Stimulated activated CD4-positive, alpha-beta T cell treated with anti-CD3 and anti-CD28 coated beads, Interleukin-15, amount 100 ng/mL, for 48 hours (primary cell): ENCODE results near the gene EPB41L3.
"Not testable (repeated sequence)": the region's sequence is repeated elsewhere in the genome, so short reads cannot be mapped to it uniquely, and the experiment has no call there.

ENCODE experiments used
- DNase-seq, 2 donors: peaks; one replicate each; pipeline ENCODE4 v3.0.0-alpha.2; 2020; ENCODE audit warnings: low read depth in 2 of 2

EPB41L3 gene

DNA sequence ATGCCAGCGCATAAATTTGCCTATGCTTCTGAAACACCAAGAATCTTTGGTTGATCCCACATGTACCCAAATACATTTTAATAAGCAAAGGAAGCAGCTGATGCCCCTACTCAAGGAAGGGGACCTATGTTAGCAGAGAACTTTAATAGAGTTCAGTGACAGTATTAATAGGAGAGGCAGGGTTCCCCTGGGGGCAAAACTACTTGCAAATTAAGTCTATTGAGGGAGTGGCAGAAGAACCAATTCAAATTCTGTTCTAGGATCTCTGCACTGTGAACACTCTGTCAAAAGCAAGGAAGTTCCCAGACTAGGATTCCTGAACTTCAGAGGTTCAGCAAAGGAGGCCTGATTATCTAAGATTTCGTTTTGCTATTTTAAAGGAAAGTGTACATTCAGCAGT lies 47.5 kb downstream of the EPB41L3 start:
- no peak for DNase-seq

DNA sequence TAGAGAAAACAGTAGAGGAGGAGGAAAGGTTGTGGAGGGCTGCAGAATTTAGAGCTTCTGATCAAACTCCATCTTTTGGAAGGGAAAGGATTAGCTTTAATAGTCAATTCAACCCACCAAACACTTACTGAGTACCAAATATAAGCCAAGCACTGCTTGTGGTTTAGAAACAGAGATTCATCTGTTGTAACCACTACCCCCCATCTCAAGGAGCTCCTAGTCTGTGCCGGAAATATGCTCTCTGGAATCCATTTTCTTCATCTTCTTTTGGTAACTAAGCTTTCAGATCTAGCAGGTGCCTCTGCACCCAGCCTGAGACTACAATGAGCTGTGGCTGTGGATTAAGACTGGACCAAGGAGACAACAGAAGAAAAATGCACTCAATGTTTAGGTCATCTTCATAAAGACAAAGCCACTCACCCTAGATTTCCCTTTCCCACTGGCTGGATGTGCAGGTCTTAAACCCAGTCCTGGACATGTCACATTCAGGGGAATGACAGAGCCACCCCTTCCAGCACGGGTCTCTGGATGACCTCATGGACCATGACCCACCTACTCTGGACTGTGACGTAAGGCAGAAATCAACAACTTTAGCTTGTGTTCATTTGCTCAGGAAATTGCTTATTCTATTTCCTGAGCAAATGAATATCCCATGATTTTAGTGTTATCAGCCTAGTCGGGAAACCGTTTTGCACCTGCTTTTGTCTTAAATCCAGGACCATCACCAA lies 52.9 kb downstream of the EPB41L3 start:
- DNase-seq, result no peak

DNA sequence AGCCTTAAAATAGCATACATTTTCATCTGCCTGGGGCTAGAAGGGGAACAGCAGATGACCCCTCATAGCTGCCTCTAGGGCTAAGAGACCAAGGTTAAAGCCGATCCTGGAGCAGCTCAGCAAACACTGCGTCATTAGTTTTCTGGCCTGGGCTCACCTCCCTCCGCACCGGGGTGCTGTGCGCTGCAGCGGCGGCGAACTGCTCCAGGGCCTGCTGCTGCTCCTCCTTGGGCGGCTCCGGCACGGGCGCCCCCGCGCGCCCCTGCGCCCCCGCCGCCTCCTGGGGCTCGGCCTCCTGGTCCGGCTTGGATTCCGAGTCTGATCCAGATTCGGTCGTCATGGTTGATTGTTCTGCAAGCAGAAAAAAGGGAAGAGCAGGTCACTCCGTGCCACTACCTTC lies 55.0 kb downstream of the EPB41L3 start:
- DNase-seq, result no peak

DNA sequence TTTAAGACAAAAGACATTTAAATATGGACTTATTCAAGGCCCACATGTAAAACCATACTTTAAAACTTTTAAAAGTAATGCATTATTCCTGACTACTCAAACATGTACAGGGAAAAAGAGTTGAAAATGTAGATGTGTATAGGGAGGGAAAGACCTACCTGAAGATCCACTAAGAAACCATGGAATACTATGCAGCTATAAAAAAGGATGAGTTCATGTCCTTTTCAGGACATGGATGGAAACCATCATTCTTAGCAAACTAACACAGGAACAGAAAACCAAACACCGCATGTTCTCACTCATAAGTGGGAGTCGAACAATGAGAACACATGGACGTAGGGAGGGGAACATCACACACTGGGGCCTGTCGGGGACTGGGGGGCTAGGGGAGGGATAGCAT lies 55.8 kb downstream of the EPB41L3 start:
- DNase-seq, result not testable (repeated sequence)

DNA sequence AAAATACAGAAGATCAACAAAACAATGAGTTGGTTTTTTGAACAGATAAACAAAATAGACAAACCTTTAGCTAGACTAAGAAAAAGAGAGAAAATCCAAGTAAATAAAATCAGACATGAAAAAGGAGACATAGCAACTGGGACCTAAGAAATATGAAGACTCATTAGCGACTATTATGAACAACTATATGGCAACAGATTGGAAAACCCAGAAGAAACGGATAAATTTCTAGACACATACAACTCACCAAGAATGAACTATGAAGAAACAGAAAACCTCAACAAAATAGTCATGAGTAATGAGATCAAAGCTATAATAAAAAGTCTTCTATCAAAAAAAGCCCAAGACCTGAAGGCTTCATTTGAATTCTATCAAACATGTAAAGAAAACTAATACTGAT lies 59.3 kb downstream of the EPB41L3 start:
- DNase-seq, result no peak

DNA sequence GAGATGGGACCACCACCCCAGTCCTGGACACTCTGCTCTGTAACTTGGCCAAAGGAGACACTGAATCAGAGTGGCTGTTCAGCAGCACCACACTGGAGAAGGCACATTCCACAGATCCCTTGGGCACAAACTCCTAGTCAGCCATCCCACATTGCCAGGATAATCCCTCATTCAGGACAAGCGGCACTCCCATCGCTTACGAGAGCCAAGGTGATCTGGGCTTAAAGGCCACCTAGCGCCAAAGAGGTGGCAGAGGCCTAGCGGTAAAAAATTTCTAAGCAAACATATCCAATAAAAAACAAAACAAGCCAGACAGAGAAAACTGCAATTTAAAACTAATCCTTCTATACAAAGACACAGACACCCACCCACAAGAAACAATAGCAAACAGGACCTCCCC lies 62.2 kb downstream of the EPB41L3 start:
- DNase-seq, result no peak

DNA sequence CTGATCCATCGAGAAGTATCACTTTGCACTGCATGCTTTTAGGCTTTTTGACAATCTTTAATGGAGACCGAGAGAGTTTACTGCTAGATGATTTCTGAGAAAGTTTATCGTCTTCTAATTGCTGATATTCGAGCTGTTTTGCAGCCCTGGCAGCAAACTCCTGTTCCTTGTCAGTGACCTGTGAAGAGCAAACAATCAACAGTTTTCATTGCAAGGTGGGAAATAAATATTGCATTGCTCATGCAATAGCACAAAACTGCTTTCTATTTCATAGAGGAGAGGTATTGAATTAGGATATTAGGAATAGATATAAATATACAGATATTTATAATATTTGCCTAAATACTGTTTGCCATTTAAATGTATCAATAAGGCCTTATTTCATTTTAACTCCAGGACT lies 65.5 kb downstream of the EPB41L3 start:
- no peak for DNase-seq

DNA sequence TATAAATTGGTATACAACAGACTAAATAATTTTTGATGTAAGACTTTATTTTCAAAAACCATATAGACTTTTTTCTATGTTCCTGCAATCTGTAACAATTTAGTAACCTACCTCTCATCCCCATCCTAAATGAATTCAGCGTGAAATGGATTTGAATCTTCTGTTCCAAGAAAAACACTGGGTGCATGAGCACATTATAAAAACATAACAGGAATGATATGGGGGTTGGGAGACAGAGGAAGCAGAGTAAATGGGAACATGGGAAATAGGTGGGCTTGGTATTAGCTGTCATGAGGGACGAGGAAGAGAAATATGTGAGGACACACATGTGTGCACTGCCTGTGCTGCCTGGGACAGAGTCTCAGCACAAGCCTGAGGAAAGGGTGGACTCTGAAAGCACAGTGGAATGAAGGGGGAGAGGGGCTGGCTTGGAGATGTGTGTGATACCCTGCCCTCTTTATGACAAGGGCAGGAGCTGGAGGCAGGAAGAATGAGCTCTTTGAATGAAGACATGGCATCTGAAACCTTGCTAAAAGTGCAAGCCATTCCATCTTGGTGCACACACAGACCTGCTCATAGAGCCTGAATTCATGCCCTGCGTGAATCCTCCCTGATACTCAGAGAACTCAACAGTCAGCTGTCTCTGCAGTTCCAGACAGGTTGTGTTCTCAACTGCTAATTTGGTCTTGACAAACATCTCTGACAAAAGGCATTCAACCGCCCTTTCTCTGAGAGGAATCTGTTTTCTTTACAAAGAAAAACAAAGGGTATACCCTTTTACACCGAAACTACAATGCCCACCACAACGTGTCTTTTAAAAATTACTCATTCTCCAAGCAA lies 66.6 kb downstream of the EPB41L3 start:
- no peak for DNase-seq

DNA sequence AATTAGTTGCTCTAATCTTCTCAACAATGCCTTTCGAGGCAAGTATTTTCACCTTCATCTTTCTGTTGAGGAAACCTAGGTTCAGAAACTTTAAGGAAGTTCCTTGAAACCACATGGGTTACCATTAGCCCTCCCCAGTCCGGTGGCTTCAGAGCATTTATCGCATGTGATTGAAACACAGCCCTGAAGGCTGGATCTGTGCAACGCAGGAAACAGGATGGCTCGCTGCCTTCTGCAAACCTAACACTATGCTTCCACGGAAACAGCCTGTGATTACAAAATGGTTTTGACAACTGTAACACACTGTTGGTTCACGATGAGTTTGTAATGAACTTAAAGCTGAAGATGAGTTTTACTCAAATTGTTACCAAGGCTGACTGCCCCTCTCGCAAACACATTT lies 68.5 kb downstream of the EPB41L3 start:
- no peak for DNase-seq

DNA sequence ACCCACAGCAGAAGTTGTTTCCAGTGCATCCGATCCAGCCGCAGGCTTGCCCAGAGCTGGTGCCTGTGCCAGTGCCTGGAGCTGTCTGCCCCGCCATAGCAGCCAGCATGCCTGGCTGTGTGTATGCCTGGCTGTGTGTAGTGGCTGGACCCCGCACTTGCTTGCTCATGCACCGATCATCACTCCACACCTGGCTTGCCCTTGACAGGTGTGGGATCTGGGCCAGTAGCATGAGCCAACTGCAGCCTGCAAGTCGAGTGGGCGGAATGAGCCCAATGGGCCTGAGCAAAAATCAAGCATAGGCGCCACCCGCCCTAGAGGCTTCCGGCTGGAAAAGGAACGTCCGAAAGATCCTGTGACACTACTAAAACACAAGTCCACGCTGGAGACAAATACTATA lies 74.5 kb downstream of the EPB41L3 start:
- no peak for DNase-seq

DNA sequence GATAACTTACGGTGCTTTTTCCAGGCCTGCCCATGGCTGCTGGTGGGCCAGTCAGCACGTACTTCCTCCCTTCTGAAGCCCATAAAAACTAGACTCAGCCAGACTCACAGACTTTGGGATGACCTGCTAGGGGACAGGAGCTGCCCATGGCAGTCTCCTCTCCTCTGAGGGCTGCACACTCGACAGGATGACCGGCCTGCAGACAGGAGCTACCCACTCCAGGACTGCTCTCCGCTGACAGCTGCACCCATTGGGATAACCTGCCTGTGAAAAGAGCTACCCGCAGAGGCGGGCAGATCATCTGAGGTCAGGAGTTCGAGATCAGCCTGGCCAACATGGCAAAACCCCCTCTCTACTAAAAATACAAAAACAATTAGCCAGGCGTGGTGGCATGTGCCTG lies 75.4 kb downstream of the EPB41L3 start:
- DNase-seq, result no peak

DNA sequence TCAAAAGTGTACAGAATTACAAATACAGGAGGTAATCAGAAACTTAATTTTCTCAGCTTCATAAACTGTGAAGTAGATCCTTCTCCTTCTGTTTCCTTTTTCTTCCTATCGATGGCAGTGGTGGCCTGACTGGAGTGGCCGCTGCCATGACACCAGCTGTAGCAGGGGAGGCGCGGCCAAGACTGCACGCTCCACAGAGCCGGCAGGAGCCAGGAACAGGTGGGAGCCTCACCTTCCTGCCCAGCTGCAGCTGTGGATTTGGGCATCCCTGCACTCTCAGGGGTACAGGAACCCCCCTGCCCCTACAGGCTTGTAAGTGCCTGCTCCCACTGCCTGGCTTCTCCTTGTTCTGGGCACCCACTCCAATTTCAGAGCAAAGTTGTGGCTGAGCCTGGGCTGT lies 76.1 kb downstream of the EPB41L3 start:
- DNase-seq, result no peak

DNA sequence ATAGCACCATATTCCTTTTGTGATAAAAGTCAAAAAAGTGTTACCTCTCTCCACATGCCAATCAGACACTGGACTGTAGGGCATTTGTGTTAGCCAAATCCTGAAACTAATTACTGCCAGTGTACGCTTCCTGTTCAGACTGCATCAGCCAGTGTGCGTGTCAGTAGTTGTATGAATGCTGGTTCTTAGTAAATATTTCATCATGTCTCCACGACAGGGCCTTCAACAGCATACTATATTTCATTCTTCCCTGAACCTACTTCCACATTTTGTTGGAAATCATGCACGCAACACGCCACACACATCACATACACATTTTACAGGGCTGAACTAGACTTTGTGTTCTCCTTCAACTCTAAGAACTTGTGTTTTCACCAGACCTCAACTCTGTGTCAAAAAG lies 77.5 kb downstream of the EPB41L3 start:
- DNase-seq, result no peak

DNA sequence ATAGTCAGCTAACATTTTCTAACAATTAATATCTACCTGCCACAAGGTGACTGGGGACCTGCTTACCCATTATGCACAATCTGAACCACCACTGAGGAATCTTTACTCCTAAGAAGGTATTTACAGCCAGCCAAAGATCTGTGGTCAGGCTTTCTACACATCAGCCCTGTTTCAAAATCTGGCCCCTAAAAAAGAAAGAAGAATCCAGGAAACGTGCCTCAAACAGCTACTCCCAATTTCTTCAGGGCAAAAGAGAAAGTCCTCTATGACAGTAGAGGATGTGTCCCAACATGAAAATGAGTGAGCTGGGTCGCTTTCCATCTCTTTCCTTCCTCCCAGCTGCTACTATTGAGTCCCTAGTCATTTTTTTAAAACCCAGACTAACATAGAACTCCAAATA lies 79.5 kb downstream of the EPB41L3 start:
- DNase-seq, result no peak

DNA sequence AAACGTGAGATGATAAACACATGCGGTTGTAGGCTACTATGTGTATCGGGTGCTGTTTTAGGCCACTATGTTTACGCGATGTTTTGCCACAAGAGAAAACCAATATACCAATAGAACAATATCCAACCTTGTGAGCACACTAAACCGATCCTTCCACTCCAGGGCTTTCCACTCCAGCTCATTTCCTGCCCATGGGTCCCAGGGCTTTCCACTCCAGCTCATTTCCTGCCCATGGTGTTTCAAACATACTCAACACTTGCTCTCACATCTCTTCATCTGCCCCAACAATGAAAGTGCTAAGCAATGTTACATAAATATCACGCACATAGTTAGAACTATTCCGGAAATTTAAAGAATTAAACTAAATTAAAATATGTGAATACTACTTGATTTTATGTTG lies 80.0 kb downstream of the EPB41L3 start:
- DNase-seq, result no peak

DNA sequence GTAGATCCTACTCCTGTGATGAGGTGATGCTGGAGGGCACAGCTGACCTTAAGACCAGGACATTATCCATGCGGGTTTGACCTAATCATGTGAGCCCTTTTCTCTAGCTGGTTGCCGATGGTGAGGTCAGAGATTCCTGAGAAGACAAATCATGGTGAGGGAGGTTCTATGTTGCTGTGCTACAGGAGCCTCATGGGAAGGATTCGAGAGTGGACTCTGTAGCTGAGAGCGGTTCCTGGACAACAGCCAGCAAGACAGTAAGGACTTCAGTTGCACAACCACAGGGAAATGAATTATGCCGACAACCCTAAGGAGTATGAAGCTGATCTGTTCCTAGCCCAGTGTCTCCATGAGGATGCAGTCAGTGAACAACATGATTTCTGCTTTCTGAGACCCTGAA lies 80.4 kb downstream of the EPB41L3 start:
- DNase-seq, result no peak

DNA sequence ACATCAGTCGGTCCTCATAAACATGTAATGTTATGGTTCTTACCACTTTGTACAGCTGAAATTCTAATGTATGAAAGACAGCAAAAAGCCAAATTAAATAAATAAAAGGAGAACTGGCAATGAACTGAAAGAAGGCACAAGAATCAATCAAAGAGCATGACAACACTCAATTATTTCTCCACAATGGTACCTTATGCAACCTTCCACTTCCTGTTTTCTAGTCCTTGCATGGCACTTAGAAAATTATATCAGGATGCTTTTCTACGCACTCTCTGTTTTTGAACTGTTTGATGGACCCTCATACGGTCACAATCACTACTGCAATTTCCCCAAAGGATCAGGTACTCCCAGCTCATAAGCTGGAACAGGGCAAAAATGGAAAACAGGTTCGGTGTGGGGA lies 81.6 kb downstream of the EPB41L3 start:
- no peak for DNase-seq

DNA sequence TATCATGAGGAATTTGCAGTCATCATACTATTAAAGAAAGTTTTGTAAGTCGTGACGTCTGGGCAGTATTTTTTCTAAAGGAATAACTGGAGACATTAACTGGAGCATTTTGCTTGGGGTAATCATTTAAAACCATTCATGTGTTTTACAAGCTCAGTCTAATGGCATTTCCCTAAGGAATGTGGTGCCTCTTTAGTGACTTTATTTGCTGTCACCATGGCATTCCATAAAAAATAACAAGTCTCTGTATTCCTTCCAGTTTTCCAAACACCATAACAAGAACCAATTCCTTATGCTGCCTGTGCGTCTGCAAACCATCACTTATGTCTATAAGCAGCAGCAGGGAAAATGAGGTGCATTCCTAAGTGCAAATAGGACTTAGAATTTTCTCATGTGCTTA lies 82.8 kb downstream of the EPB41L3 start:
- no peak for DNase-seq

DNA sequence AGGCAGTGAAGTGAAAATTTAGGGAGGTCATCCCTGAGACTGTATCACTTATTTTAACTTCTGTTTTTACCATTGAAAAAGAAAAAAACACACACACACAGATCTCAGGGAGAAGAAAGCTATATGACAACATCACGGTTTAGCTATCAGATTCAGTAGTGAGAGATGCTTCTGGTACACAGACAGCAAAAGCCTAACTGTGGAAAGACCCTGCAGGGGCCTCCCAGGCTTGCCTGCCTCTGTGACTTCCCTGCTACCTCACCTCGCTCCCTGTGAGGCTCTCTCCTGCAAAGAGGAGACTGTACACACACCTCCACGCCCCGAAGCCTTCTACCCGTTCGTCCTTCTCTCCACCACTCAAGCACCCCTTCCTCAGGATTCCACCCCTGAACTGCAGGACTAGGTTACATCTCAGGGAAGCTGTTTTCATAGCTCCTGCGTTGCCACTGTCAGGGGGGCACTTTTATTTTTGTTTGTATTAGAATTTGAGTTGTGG lies 86.3 kb downstream of the EPB41L3 start:
- DNase-seq, result no peak

DNA sequence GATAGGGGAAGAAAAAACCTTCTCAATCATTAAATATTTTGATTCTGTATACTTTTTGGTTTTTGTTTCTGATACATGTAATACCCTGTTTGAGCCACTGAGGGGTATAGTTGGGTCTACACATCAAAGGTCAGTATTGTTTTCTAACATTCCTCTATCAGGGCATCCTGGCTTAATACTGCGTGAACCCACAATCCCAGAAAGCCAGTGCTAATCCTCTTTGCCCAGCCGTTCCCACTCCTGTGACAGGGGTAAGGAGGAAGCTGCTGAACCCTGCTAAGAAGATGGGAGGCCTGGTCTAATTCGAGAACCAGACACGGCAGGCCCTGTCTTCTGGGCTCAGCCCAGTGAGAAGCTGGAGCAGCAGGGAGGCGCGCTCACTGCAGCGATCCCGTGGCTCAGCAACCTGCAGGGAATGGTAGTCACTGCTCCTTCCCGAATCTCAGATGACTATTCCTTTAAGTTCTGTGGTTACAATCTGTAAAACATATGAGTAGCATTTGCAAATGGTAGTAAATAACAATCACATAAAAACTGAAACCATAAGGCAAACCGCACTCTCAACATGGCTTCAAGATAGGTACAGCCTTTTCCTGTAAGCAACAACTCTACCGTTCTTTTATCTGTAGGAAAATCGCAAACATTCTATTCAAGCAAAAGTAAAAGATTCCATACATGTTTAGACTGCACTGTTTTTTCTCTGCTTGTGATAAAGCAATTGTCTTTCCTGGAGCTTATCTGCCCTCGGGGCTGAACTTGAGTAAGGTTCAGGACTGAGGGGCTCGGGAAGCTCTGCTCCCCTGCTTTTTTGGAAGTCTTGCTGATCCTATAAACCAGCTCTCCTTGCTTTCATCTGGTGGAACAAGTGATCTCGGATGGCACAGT lies 87.0 kb downstream of the EPB41L3 start:
- DNase-seq, result no peak

DNA sequence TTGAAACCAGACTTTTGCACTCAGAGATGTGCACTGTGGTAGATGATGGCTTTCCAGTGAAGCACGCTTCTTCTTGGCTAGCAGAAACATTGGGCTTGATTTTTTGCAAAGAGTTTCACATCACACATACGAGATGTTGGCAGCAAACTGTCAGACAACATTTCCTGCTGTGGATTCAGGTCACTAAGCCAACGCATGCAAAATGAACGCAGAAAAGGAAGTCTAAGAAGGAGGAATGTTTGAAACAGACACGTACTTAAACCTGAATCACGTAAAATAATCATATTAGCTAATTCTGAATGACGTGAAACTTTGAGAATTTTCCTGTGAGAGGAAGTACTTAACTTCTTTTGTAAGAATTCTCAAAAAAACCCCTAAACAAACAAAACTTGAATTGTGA lies 88.1 kb downstream of the EPB41L3 start:
- DNase-seq, result no peak

DNA sequence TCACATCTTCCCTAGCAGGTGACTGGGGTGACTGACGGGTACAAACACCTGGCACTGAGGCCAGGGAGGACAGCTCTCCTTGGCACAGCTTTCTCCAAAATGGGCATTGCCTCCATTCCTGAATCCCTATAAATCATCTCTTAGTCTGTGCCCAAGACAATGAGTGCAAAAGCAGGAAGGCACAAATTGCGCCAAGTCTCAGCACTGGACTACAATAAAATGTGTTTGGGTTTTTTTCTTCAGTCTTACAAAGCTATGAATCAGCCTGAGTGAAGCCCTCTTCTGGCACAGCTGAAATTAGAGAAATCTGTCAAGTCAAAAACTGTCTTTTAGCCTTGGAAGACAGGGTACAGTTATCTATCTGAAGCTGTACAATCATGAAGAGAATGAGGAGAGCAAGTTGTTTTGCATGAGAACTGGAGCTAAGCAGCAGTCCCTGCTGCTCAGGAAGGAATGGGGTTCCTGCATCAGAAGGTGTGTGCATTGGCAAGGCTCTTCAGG lies 90.8 kb downstream of the EPB41L3 start:
- DNase-seq, result no peak
